ENCODE data around the gene CDH13. TPM values are rescaled to one million over a fixed set of nuclear protein-coding genes. Genes with fewer than 3 reads are reported as not detected.

Gene CDH13
- total RNA-seq, 1 donor from 2014 or later, result 166 TPM

DNA sequence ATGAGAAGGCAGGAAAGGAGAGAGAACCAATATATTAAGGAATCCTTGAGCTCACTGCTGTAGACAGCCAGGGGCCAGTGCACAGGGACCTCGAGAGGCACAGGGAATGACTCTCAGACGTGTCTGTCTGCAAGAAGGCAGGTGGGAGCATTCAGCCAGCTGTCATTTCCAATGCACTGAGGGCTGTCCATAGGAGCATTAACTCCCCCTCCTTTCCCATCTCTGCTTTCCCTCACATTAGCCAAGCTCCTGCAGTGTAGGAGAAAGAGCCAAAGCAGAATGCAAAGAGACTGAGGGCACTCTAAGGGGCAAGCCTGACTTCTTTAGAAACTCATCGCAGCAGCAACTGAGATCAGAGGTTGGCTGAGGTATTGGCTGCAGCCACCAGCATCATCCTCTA lies 218.3 kb downstream of the CDH13 start:
- no peak for ATAC-seq (ENCODE audit: poor library complexity)
- intact Hi-C loops (cut with DNase I), result no loop called here

DNA sequence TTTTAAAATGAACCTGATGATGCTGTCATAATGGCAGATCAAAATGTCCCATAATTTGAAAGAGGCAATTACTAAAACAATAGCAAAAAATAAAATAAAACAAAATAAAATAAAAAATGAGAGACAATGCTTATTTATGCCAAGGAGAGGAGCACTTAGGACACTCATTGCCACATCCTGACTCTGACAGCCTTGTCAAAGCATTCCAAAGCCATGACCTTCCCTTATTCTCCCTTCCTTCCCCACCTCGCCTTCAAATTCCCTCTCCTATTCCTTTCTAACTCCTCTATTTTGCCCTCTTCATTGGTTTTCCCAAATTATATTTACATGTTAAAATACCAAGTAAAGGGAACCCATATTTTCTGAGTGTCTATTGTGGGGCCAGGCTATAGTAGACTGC lies 220.0 kb downstream of the CDH13 start:
- no peak for ATAC-seq (ENCODE audit: poor library complexity)
- intact Hi-C loops (cut with DNase I), result no loop called here

More for the DNA sequence above, 218.3 kb downstream of the CDH13 start:
- DNase-seq, result no peak

DNA sequence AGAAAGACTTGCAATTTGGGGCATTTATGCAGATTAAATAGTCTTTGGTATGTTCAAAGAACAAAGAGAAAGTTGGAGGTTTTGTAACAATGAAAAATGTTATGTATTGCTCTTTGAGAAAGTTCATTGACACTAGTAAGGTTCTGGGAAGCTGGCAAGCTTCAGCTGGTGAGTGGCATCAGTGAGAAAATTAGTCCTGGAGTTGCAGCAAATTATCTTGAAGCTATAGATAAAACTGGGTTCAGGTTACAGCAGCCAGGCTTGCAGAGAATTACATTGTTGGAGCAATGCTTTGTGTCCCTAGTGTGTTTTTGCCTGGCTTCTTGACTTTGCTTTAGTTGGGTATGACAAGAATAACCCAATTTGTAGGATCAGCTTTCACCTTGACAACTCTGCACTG lies 221.2 kb downstream of the CDH13 start:
- intact Hi-C loops (cut with DNase I), result no loop called here
- DNase-seq (no peak), ATAC-seq (ENCODE audit: poor library complexity) (peak; percentile 68)

More for the DNA sequence above, 220.0 kb downstream of the CDH13 start:
- DNase-seq, result no peak

DNA sequence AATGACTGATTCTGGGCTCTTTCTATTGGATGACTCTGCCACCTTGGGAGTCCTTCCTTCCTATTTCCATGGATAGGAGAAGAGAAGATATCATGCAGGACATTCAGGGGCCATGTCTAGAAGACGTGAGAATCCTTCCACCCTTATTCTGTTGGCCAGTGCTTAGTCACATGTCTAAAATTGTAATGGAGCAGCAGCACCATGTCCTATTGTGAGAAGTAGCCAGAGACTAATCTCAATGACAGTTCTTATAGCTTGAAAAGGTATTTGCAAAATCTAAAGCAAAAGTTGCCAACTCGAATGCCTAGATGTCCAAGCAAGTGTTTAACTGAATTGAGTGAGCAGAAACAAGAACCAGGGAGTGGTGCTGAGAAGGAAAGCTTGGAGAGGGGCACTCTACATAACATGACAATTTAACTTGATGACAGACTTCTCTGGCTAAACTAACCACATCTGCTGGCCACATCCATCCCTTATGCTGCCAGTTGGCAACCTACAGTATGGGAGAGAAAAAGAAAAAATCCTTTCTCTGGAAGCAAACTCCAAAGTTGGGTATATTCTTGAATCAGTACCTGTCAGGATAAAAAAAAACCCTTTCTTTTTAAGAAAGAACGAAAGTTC lies 225.7 kb downstream of the CDH13 start:
- no peak for DNase-seq
- intact Hi-C loops (cut with DNase I), result no loop called here
- ATAC-seq (ENCODE audit: poor library complexity), result peak; percentile 89

DNA sequence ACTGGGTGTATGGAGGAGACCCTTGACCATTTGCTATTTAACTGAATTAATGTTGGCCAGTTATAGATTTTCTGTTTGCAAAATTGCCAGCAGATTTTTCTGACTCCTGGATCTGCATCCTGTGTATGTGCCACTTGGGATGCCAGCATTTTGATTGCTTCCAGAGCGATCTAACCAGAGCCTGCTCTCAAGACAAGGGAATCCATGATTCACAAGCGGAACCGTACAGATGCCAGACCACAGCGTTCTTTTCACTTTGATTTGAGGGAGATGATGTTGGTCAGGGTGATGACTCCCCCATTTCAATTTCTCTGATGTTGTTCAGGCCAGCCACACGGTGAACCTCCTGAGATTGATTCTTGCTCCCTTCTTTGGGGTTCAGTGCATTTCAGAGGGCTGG lies 228.7 kb downstream of the CDH13 start:
- intact Hi-C loops (cut with DNase I), result no loop called here
- DNase-seq (no peak), ATAC-seq (ENCODE audit: poor library complexity) (peak; percentile 35)

DNA sequence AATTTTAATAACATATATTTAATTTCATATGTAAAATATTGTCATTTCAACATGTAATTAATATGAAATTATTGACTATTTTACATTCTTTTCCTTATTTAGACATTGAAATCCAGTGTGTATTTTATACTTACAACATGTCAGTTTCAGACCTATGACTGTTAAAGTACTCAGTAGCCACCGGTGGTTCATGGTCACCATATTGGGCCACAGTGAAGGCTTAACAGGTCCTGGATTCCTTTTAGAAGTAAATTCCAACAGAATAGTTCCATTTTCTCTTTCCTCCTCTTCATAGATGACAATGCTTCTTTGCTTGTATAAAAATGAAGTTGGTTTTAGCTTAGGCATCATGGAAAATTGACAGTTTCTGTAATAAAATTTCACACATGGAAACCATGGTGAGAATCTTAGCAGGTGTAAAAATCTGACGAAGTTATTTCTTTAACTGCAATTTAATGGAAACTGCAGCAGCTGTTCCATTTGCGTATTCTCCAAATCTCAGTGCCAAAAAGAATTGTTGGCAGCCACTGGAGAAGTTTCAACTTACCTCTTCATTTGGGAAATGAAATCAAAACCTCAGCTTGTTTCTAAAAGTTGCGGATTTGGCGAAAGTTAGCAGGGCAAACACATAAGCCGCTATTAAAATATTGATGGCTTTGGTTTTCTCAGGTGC lies 231.1 kb downstream of the CDH13 start:
- no peak for ATAC-seq (ENCODE audit: poor library complexity)
- DNase-seq, result no peak
- intact Hi-C loops (cut with DNase I), result no loop called here

DNA sequence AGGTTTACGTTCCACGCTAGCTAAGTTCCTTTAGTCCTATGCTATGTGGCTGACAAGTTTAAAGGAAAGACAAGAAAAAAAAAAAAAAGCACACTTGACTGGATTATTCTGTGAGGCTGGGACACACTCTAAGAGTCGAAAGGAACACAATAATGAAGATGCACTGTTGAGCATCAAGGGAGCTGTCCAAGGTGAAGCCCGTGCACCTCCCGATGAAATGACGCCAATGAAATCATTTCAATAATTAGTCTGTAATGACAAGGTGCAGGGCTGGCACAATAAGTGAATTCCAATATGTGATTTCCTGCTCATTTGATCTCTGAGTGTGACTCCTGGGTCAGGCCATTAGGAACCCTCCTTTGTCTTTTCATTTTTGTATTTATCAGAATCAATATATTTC lies 232.9 kb downstream of the CDH13 start:
- intact Hi-C loops (cut with DNase I), result no loop called here

DNA sequence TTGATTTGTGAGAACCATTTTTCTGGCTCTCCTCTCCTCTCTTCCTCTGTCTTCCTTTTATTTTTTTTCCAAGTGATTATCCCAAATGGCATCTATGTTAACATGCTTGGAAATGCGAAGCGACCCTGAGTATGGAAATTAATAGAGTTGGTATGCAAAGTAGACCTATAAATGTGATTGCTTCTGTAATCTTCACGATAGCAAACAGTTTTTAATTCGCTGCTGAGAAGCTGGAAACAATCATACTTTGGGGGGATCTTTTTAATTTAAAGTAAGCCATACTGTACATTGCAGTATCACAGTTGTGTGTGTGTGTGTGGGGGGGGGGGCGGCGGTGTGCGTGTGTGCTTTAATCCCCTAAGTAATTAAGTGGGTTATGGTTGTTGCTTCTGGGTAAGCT lies 233.3 kb downstream of the CDH13 start:
- DNase-seq, result no peak
- intact Hi-C loops (cut with DNase I), result no loop called here
- no peak for ATAC-seq (ENCODE audit: poor library complexity)

More for the DNA sequence above, 232.9 kb downstream of the CDH13 start:
- DNase-seq (no peak), ATAC-seq (ENCODE audit: poor library complexity) (no peak)

DNA sequence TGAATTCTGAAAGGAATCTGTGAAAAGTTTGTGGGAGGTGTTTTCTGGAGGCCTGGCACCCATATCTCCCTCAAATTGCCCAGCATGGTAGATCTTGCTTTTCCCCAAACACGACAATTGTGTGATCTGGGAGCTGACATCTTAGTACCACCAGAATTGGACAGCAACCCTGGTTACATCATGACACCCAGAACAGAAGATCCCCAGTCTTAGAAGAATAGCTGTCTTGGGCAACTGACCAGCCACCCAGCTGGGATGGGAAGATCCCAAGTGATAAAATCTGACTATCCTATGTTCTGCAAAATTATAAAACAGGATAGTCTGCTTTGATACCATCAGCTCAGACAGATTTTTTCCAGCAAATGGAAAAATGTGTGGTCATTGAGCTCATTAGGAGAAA lies 235.3 kb downstream of the CDH13 start:
- intact Hi-C loops (cut with DNase I), result no loop called here
- DNase-seq (no peak), ATAC-seq (ENCODE audit: poor library complexity) (no peak)

DNA sequence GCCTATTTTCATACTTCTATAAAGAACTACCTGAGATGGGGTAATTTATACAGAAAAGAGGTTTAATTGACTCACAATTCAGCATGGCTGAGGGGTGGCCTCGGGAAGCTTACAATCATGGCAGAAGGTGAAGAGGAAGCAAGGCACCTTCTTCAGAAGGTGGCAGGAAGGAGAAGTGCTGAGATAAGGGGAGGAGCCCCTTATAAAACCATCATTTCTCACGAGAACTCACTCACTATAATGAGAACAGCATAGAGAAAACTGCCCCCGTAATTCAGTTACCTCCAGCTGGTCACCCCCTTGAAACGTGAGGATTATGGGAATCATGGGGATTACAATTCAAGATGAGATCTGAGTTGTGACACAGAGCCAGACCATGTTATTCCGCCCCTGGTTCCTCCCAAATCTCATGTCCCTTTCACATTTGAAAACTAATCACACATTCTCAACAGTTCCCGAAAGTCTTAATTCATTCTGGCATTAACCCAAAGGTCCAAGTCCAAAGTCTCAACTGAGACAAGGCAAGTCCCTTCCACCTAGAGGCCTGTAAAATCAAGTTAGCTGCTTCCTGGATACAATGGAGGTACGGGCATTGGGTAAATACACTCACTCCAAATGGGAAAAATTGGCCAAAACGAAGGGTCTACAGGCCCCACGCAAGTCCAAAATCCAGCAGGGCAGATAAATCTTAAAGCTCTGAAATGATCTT lies 237.7 kb downstream of the CDH13 start:
- ATAC-seq (ENCODE audit: poor library complexity) (no peak), DNase-seq (no peak)
- intact Hi-C loops (cut with DNase I), result no loop called here

DNA sequence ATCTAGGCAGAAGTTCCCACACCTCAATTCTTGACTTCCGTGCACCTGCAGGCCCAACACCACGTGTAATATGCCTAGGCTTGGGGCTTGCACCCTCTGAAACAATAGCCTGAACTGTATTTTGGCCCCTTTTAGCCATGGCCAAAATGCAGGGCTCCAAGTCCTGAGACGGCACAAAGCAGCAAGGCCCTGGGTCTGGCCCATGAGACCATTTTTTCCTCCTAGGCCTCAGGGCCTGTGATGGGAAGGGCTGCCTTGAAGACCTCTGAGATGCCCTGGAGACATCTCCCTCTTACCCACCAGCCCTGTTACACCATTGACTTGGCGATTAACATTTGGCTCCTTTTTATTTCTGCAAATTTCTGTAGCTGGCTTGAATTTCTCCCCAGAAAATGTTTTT lies 238.6 kb downstream of the CDH13 start:
- ATAC-seq (ENCODE audit: poor library complexity) (no peak), DNase-seq (no peak)
- intact Hi-C loops (cut with DNase I), result no loop called here

DNA sequence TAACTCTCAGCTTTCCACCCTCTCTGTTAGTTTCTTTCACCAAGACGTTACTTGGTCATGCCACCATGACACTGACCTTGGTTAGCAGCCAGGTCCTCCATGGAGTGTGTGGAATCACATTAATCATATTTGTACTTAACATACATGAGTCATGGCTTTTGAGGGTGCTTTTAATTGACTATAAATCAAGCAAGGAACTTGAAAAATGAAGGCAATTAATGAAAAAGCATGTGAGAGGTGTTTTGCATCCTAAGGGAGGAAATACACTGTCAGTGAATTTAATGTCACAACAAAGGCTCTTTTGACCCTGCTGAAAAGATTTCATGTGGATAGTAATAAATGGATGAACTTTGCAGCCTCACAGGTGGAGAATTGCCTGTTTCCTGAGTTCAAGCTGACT lies 240.7 kb downstream of the CDH13 start:
- intact Hi-C loops (cut with DNase I), result no loop called here
- no peak for ATAC-seq (ENCODE audit: poor library complexity)

DNA sequence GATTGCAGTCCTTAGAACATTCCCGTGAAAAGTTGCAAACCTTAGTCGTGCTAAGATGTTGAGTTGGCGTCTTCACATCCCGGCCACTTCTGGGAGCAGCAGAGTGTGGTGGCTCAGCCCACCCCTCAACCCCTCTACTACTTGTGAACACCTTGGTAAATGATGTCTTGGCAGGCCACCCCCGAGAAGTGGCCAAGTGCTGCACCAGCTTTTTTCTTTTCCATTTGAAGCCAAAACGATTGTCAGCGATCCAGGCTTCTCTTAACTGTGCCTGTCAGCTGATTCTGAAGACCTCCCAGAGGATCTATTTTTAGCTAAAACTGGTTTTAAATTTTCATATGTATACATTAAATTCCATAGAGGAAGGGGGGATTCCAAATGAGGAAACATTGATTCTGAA lies 247.5 kb downstream of the CDH13 start:
- intact Hi-C loops (cut with DNase I), result no loop called here
- ATAC-seq (ENCODE audit: poor library complexity) (peak; percentile 78), DNase-seq (no peak)

More for the DNA sequence above, 240.7 kb downstream of the CDH13 start:
- DNase-seq, result no peak

DNA sequence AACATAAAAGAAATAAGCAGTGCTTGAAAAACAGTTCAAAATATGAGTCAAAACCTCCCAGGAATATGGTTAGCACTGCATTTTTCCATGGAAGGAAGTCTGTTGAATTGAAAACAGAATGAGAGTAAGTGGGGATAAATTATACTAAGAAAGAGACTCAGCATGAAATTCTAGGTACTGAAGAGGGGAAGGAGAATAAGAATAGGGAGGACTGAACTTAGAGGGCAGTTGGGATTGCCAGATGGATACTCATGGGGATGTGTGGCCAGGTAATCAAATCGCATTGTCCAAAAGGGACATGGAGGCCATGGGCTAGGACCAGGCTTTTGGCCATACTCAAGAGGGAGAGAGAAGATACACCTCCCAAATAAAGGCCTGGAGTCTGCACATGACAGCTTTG lies 247.9 kb downstream of the CDH13 start:
- intact Hi-C loops (cut with DNase I), result no loop called here
- DNase-seq (no peak), ATAC-seq (ENCODE audit: poor library complexity) (no peak)

DNA sequence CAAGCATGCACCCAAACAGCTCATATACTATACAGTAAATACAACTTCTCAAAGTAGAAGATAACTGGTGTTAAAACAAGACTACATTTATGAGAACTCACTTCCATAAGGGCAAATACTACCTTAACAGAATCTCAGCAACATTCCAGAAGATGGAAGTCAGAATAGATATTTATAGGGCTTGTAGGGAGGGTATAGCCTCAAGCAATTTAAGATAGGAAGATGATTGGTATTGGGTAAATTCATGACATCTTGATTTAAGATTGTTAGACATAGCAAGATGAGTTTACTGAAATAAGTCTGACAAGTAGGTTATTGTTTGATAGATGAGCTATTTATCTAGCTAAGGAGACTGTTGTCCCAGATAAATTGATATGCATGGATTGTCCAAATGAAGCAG lies 250.2 kb downstream of the CDH13 start:
- ATAC-seq (ENCODE audit: poor library complexity), result no peak
- intact Hi-C loops (cut with DNase I), result no loop called here
- no peak for DNase-seq

DNA sequence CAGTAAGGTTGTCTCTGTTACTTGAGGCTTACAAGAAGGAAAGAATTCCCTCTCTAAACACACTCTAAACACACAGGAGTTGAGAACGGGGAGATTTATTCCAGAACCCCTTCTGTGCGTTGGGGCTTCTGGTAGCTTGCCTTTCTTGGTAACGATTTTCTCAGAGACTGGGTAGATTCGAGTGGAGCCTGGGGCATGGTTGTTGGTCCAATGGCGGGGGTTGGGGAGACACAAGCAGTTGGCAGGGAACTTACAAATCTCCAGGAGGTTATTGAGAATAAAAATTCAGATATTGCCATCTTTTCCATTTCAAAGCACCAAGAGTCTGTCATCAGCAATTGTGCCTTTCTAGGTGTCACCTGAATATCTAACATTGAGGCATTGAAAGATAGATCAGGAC lies 251.7 kb downstream of the CDH13 start:
- intact Hi-C loops (cut with DNase I), result no loop called here
- ATAC-seq (ENCODE audit: poor library complexity) (no peak), DNase-seq (no peak)

DNA sequence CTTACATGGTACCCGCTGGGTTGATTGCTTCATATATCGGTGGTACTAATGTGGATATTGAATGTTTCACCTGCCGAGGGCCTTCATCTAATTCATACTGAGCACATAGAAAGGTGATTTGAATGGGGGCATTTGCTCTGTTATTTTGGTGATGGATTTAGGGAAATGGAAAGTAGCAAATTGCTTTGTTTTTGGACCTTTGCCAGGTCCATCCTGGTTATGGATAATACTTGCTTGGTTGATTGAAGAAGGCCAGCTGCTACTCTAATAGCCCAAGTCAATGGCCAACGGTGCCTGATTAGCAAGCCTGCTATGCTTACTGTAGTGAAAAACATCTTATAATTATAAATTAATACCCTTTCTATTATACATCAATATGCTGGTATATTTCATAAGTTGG lies 253.6 kb downstream of the CDH13 start:
- ATAC-seq (ENCODE audit: poor library complexity) (no peak), DNase-seq (no peak)
- intact Hi-C loops (cut with DNase I), result no loop called here

DNA sequence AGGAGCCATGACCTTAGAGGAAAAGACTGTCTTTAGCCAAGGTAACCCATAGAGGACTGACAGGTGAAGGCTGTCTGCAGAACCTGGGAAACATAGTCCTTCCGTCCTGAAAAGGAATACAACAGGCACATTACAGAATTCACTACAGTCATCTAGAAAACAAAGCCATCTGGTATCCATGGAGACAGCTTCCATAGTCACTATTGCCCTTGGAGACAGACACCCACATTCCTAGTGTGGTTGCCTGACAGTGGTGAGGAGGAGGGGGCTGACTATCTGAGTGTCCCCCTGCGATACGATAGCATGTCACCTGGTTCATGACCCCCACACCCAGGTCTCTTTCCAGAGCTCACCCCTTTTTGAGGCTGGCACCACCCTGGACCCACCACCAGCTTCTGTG lies 254.7 kb downstream of the CDH13 start:
- ATAC-seq (ENCODE audit: poor library complexity) (no peak), DNase-seq (no peak)
- intact Hi-C loops (cut with DNase I), result no loop called here

DNA sequence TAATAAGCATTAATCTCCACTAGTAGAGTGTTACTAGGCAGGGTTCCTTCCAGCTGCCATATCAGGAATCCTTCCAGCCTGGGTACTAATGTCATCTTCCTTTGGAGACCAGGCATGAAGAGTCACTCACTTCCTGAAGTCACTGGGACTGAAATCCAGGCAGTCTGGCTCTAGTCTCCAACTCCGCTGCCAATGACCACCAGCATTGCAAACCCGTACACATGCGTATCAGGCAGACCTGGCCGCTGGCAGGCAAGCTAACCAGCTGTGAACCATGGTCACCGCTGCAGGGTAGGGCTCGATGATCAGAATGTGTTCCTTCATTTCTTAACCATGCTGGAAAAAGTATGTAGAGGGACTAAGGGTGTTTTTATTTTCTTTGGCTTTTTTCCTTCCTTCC lies 255.5 kb downstream of the CDH13 start:
- ATAC-seq (ENCODE audit: poor library complexity) (peak; percentile 45), DNase-seq (peak; percentile 49)
- intact Hi-C loops (cut with DNase I), result no loop called here

All from Right ventricle myocardium superior (tissue), 1 donor.